Heart left ventricle (tissue), 16 donors: ENCODE measurements around the gene RACGAP1. TPM values are rescaled to one million over a fixed set of nuclear protein-coding genes. Genes with fewer than 3 reads are reported as not detected.

Source experiments
- ATAC-seq, 4 donors: fragments of 200-7000 bp; cut with Tn5 transposase; one replicate each; pipeline ENCODE4 v1.9.1; 2020 to 2022; ENCODE audit warnings: moderate library complexity in 4 of 4, mild to moderate bottlenecking in 3 of 4, moderate number of reproducible peaks in 1 of 4
- DNase-seq, 5 donors: peaks; one replicate each; pipeline ENCODE4 v3.0.0-alpha.2; 2020
- H3K27ac ChIP-seq, 12 donors: fragments of 200-600 bp; sonication (generic) in 4 of 12; one replicate each; pipeline versions ENCODE4 v1.5.0 to v1.8.0; 2016 to 2022; ENCODE audit warnings: mild to moderate bottlenecking in 2 of 12
- H3K27me3 ChIP-seq, 9 donors: fragments of 200-600 bp; sonication (generic) in 2 of 9; one replicate each; pipeline versions ENCODE4 v1.5.1 to v1.8.0; 2016 to 2022; ENCODE audit warnings: mild to moderate bottlenecking in 3 of 9
- H3K36me3 ChIP-seq, 9 donors: fragments of 200-600 bp; sonication (generic) in 2 of 9; one replicate each; pipeline versions ENCODE4 v1.5.0 to v1.8.0; 2018 to 2022; ENCODE audit warnings: mild to moderate bottlenecking in 2 of 9
- H3K4me1 ChIP-seq, 12 donors: fragments of 200-600 bp; sonication (generic) in 4 of 12; one replicate each; pipeline versions ENCODE4 v1.5.0 to v1.8.0; 2016 to 2022; ENCODE audit warnings: mild to moderate bottlenecking in 3 of 12
- H3K4me3 ChIP-seq, 12 donors: fragments of 200-600 bp; sonication (generic) in 4 of 12; one replicate each; pipeline versions ENCODE4 v1.5.0 to v1.8.0; 2017 to 2022; ENCODE audit warnings: mild to moderate bottlenecking in 9 of 12, moderate library complexity in 4 of 12
- H3K9me3 ChIP-seq, 12 donors: fragments of 200-600 bp; sonication (generic) in 4 of 12; one replicate each; pipeline versions ENCODE4 v1.5.0 to v1.8.0; 2016 to 2022; ENCODE audit warnings: mild to moderate bottlenecking in 1 of 12
- POLR2A ChIP-seq, 2 donors: fragments of 450-650 bp; IDR thresholded peaks; one replicate each; pipeline ENCODE4 v1.6.1; 2017; ENCODE audit warnings: antibody characterized with exemption in 2 of 2, mild to moderate bottlenecking in 2 of 2, moderate library complexity in 2 of 2
- WGBS, 4 donors: extraction: QIAGEN DNeasy Blood & Tissue Kit in 2 of 4; methylation state at CpG; one replicate each; pipeline versions ENCODE4 v1.1.5 to v1.1.7; 2013 to 2018; 5-methylcytosine and 5-hydroxymethylcytosine counted together
- intact Hi-C, 10 donors: fragments of 100-400 bp; cut with DNase I; formaldehyde crosslinking; loops; one replicate each; pipeline versions ENCODE4 v1.11.1 to v1.14.2; 2022
- polyA plus RNA-seq, 2 donors: library from polyadenylated mRNA; stranded (reverse); fragments of 200-250 nt; gene quantifications; one replicate each; pipeline ENCODE4 v1.2.3, GENCODE V29; 2013
- total RNA-seq, 9 donors: library from RNA; depleted of rRNA in 2 of 9; stranded (reverse); fragments of >200 nt in 2 of 9; fragmentation: NEBNext Ultra II Directional in 3 of 9; extraction: Animal tissue kit (Norgen Biotek cat#: 25700) in 3 of 9; gene quantifications; one replicate each; pipeline versions ENCODE4 v1.1.0 to v1.2.4, GENCODE V29; 2016 to 2023
- TF ChIP-seq, protein P1 (sequence below), 12 donors: fragments of 200-600 bp; sonication (generic) in 4 of 12; IDR thresholded peaks; one replicate each; pipeline versions ENCODE4 v1.5.0 to v1.8.0; 2018 to 2022; ENCODE audit warnings: antibody characterized with exemption in 12 of 12, mild to moderate bottlenecking in 5 of 12
- donor health status: ischemic (EF 13 %, LVEDD 7.1; RV severe dilation, severe dysfunction).
- donor health status: healthy with polysubstance abuse.
- donor health status: DM: no; HTN: yes; CAD: no.
- donor health status: DM: no; HTN: no; CAD: no.
- donor health status: ischemic (EF 25% LVEDD 6.9; RV normal size, moderate dysfunction).
- donor health status: ischemic (EF 25% LVEDD 5.7; RV mildly dilated, moderate dysfunction).
- donor health status: healthy.
- donor health status: DM: yes; HTN: yes; CAD: no.
- donor health status: ischemic (EF 35%, LVEDD 5.7; RV mildly dilated, moderate dysfunction).
- donor health status: nonischemic (EF 11% LVEDD 7.7; RV severe dilation, severe dysfunction).
- donor health status: DM: yes; HTN: yes; CAD: no.
- donor health status: PGD.
- donor health status: ischemic (EF 29% LVEDD 5.4; RV normal size, mild dysfunction).
- donor health status: nonischemic (EF 23%, LVEDD 6.1; RV moderate dilation, normal function).

The RACGAP1 gene
- total and polyA plus RNA-seq, 11 donors = 0.91 to 17.8 (median 5.2) TPM

DNA sequence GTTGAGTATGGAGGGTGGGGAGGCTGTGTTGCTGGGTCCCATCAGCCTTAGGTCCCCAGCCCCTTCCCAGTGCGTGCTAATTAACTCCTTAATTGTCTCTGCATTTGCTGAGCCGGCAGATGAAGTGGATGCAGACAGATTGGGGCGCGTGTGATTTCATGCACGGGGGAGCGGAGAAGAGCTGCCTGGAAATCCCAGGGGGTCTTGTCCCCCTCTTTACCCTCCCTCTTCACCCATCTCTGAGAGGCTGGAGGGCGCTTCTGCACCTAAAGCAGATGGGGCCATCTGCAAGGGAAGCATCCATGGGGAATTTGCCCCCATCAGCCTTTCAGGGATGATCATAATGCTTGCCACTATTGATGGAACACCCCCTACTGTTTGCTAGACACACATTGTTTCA, 27.7 kb upstream of the RACGAP1 start:
- TF ChIP-seq, protein P1, sequence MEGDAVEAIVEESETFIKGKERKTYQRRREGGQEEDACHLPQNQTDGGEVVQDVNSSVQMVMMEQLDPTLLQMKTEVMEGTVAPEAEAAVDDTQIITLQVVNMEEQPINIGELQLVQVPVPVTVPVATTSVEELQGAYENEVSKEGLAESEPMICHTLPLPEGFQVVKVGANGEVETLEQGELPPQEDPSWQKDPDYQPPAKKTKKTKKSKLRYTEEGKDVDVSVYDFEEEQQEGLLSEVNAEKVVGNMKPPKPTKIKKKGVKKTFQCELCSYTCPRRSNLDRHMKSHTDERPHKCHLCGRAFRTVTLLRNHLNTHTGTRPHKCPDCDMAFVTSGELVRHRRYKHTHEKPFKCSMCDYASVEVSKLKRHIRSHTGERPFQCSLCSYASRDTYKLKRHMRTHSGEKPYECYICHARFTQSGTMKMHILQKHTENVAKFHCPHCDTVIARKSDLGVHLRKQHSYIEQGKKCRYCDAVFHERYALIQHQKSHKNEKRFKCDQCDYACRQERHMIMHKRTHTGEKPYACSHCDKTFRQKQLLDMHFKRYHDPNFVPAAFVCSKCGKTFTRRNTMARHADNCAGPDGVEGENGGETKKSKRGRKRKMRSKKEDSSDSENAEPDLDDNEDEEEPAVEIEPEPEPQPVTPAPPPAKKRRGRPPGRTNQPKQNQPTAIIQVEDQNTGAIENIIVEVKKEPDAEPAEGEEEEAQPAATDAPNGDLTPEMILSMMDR (IDR thresholded peaks at IDR 0.05) = no peak
- TF ChIP-seq POLR2A (IDR thresholded peaks at IDR 0.05) = no peak
- ATAC-seq = no peak
- H3K4me3 ChIP-seq = no peak overlapping the region
- no peaks in the 10 kb centered on the region for H3K36me3 ChIP-seq
- no peak for DNase-seq
- H3K27ac ChIP-seq = no peak overlapping the region
- intact Hi-C loops = loop anchor here in 5 of 10 donors (5.0 to 10.0 kb wide), 4 partner anchors 86 to 278 kb away; no protein-coding TSS in a partner anchor
- no peaks in the 10 kb centered on the region for H3K9me3 ChIP-seq
- H3K4me1 ChIP-seq = peaks cover 0 to 35% (median 18%) of the 10 kb centered on the region in 12 donors
- peaks cover 0 to 23% (median 0%) of the 10 kb centered on the region in 9 donors for H3K27me3 ChIP-seq
- 86 to 93% (median 92%) methylated on average over 7 of the region's 7 CpGs for WGBS, 4 donors

DNA sequence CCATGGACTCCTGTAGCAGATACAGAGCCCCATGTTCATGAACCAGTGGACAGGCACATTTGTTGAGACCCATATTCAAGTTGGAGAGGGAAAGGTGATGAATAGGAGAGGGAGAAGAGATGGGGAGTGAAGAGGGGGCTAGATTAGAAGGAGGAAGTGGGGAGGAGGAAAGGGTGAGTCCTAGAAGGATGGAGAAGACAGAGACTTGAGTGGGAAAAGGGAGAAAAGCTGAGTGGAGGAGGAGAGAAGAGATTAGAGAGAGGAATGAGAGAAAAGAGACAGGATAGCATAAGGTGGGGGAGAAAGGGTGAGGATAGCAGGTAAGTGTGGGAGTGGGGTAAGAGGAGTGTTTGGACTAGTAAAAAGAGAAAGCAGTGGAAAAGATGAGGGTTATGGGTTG, 27.2 kb upstream of the RACGAP1 start:
- H3K36me3 ChIP-seq = no peaks in the 10 kb centered on the region
- no peaks in the 10 kb centered on the region for H3K9me3 ChIP-seq
- no peak overlapping the region for H3K27ac ChIP-seq
- H3K4me3 ChIP-seq = no peak overlapping the region
- intact Hi-C loops = loop anchor here in 5 of 10 donors (5.0 to 10.0 kb wide), 4 partner anchors 85 to 278 kb away; no protein-coding TSS in a partner anchor
- H3K27me3 ChIP-seq = peaks cover 0 to 22% (median 0%) of the 10 kb centered on the region in 9 donors
- TF ChIP-seq, protein P1 (IDR thresholded peaks at IDR 0.05) = no peak
- TF ChIP-seq POLR2A (IDR thresholded peaks at IDR 0.05) = no peak
- DNase-seq (no peak), ATAC-seq (no peak)
- H3K4me1 ChIP-seq = peaks cover 0 to 31% (median 18%) of the 10 kb centered on the region in 12 donors

DNA sequence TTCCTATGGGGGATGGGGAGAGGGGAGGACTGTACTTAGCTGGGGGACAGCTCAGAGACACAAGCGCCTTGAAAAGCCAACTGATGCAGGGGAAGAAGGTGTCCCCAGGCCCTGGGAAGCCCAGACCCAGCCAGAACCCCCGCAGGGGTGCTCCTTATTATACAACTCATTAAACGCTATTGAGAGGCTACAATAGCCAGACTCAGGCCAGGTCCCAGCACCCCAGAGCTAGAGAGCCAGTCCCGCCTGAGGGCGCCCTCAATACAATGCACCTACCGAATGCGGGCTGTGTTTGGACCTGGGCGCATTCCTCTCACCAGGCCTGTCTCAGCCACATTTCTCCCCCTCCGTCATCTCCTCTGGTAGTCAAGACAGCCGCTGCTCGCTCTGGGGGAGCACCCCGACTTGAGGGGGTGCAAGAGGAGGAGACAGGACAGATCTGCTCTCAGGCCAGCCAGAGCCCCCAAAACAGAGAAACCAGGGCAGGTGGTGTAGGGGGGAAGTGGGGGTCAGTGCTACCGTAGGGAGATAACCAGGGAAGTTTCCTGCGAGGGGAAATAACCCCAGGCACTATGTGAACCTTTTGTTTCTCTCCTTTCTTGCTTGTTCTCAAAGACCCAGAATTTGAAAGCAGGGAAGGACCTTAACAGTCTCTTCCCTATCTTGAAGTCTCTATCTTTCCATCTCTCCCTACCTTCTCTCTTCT, 26.0 kb upstream of the RACGAP1 start:
- ATAC-seq (peak in 2 of 4 donors; percentile 11 to 14), DNase-seq (no peak)
- intact Hi-C loops = loop anchor here in 5 of 10 donors (5.0 to 10.0 kb wide), 4 partner anchors 84 to 276 kb away; no protein-coding TSS in a partner anchor
- Histone ChIP-seq H3K27ac (peak overlapping the region in 2 of 12 donors; percentile 4 to 10), H3K27me3 (peaks cover 0 to 15% (median 0%) of the 10 kb centered on the region in 9 donors), H3K4me1 (peaks cover 0 to 20% (median 10%) of the 10 kb centered on the region in 12 donors), H3K4me3 (peak overlapping the region in 6 of 12 donors; percentile 29 to 50 (median 42)), H3K36me3 (no peaks in the 10 kb centered on the region), H3K9me3 (no peaks in the 10 kb centered on the region)
- WGBS, 4 donors = 64 to 80% (median 72%) methylated on average over 14 of the region's 14 CpGs
- TF ChIP-seq POLR2A (IDR thresholded peaks at IDR 0.05) = no peak
- TF ChIP-seq, protein P1 (IDR thresholded peaks at IDR 0.05) = peak in 1 of 12 donors; percentile 5

DNA sequence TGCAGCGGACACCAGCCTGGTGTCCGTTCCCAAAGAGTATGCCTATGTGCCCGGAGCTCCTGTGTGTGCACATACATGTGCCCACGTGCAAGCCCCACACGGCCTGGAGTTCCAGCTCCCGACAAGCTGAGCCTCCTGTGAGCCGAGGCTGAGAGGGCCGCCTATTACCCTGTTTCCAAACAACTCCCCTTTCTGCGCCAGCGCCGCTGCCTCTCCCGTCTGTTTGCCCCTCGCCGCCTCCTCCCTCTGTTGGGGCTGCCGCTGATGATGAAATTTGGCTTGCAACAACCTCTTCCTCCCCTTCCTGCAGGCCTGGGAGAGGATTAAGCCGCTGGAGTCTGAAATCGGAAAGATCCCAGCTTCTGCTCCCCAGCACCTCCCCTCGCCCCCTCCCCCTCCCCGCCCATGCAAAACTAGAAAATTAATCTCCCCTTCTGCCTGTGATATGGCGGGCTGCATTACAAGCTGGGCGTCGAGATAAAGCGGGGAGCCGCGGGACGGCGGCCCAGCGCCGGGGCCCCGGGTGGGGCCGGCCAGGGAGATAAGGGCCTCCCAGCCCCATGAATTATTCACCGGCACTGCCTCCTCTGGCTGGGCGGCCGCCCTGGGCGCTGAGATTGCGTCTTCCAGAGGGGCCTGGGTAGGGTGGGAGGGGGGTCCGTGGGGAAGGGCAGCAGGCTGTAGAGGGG, 25.3 kb upstream of the RACGAP1 start:
- H3K27me3 ChIP-seq = peaks cover 0 to 8% (median 0%) of the 10 kb centered on the region in 9 donors
- TF ChIP-seq, protein P1 (IDR thresholded peaks at IDR 0.05) = no peak
- TF ChIP-seq POLR2A (IDR thresholded peaks at IDR 0.05) = no peak
- peaks cover 0 to 16% (median 4%) of the 10 kb centered on the region in 12 donors for H3K4me1 ChIP-seq
- ATAC-seq = peak; percentile 40 to 87 (median 82)
- H3K36me3 ChIP-seq = no peaks in the 10 kb centered on the region
- H3K27ac ChIP-seq = peak overlapping the region in 5 of 12 donors; percentile 2 to 38 (median 10)
- 5 to 7% (median 6%) methylated on average over 32 to 37 of the region's 37 CpGs for WGBS, 4 donors
- H3K9me3 ChIP-seq = no peaks in the 10 kb centered on the region
- DNase-seq = peak; percentile 44 to 78 (median 72)
- intact Hi-C loops = loop anchor here in 5 of 10 donors (5.0 to 10.0 kb wide), 4 partner anchors 83 to 276 kb away; no protein-coding TSS in a partner anchor
- peak overlapping the region in 10 of 12 donors; percentile 21 to 50 (median 38) for H3K4me3 ChIP-seq
